Endothelial cell (in vitro differentiated cells): ENCODE results near the gene ZNF532. TPM values are rescaled to one million over a fixed set of nuclear protein-coding genes. Genes with fewer than 3 reads are reported as not detected.

Experiments used
- DNase-seq: peaks from one replicate; pipeline ENCODE4 v3.0.0; 2021; ENCODE audit warnings: low spot score
- H3K27ac Mint-ChIP-seq: one replicate; pipeline ENCODE4 v1.8.0; 2021; ENCODE audit warnings: mixed read lengths, inconsistent platforms; ENCODE audit not compliant: unreplicated experiment
- H3K27me3 Mint-ChIP-seq: one replicate; pipeline ENCODE4 v1.8.0; 2021; ENCODE audit warnings: mild to moderate bottlenecking, moderate library complexity, mixed read lengths, inconsistent platforms; ENCODE audit not compliant: unreplicated experiment
- H3K36me3 Mint-ChIP-seq: one replicate; pipeline ENCODE4 v1.8.0; 2021; ENCODE audit warnings: mild to moderate bottlenecking, low read depth, mixed read lengths, inconsistent platforms; ENCODE audit not compliant: unreplicated experiment
- H3K4me1 Mint-ChIP-seq: one replicate; pipeline ENCODE4 v1.8.0; 2021; ENCODE audit warnings: mild to moderate bottlenecking, mixed read lengths, inconsistent platforms; ENCODE audit not compliant: unreplicated experiment
- H3K4me3 Mint-ChIP-seq: one replicate; pipeline ENCODE4 v1.8.0; 2021; ENCODE audit warnings: mild to moderate bottlenecking, mixed read lengths, inconsistent platforms; ENCODE audit not compliant: unreplicated experiment
- H3K9me3 Mint-ChIP-seq: one replicate; pipeline ENCODE4 v1.8.0; 2021; ENCODE audit warnings: mixed read lengths, inconsistent platforms; ENCODE audit not compliant: unreplicated experiment
- total RNA-seq: library from RNA; stranded (reverse); fragmentation: NEBNext Ultra II Directional; extraction: Animal tissue kit (Norgen Biotek cat#: 25700); gene quantifications from one replicate; pipeline ENCODE4 v1.2.1, GENCODE V29; 2021; ENCODE audit not compliant: unreplicated experiment
- TF ChIP-seq, protein P1 (sequence below): fragments of 200-600 bp; sonication (generic); IDR thresholded peaks from one replicate; pipeline ENCODE4 v1.5.0; 2021; ENCODE audit warnings: antibody characterized with exemption; ENCODE audit not compliant: unreplicated experiment

ZNF532 gene
- total RNA-seq, 1 donor from 2014 or later, result 178 TPM

DNA sequence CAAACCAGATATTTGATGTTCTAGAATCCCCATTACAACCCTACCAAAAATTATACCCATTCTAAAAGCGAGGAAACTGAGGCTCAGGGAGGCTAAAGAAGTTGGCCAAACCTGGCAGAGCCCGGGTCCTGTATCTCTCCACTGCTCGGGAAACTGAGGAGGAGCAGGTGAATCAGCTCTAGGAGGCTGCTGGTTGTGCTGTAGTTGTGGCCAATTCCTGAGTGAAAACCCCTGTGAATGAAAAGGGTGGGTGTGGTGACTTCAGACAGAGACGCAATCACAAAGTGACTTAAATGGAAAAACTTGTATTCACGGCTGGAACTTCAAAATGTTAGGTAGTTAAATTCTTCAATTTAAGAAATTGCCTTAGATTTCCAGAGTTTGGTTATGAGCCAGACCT, 169.3 kb downstream of the ZNF532 start:
- DNase-seq, result no peak
- TF ChIP-seq, protein P1, sequence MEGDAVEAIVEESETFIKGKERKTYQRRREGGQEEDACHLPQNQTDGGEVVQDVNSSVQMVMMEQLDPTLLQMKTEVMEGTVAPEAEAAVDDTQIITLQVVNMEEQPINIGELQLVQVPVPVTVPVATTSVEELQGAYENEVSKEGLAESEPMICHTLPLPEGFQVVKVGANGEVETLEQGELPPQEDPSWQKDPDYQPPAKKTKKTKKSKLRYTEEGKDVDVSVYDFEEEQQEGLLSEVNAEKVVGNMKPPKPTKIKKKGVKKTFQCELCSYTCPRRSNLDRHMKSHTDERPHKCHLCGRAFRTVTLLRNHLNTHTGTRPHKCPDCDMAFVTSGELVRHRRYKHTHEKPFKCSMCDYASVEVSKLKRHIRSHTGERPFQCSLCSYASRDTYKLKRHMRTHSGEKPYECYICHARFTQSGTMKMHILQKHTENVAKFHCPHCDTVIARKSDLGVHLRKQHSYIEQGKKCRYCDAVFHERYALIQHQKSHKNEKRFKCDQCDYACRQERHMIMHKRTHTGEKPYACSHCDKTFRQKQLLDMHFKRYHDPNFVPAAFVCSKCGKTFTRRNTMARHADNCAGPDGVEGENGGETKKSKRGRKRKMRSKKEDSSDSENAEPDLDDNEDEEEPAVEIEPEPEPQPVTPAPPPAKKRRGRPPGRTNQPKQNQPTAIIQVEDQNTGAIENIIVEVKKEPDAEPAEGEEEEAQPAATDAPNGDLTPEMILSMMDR, result no peak
- Mint-ChIP-seq H3K36me3 (no peaks in the 10 kb centered on the region), H3K4me3 (no peak overlapping the region), H3K9me3 (no peaks in the 10 kb centered on the region), H3K27me3 (peaks cover 5% of the 10 kb centered on the region), H3K27ac (no peak overlapping the region), H3K4me1 (no peaks in the 10 kb centered on the region)

DNA sequence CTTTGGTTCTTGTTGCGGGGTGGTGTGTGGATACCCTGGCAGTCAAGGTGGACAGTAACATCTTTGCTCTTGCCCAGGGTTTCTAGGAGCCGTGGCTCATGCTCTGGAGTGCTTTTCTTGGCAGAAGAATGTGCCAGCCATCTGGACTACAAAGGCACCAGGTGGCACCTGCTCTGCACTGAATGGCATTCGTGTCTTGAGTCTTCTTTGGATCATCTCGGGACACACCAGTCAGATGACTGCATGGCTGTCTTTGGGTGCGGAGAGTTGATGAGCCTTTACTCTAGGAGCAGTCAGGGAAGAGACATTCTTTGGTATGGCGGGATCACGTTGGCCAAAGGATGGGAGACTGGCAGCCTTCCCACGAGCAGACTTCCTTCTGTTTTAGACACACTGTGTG, 170.9 kb downstream of the ZNF532 start:
- H3K36me3 Mint-ChIP-seq, result no peaks in the 10 kb centered on the region
- DNase-seq, result no peak
- H3K27me3 Mint-ChIP-seq, result peaks cover 5% of the 10 kb centered on the region
- TF ChIP-seq, protein P1, result no peak
- no peaks in the 10 kb centered on the region for H3K4me1 Mint-ChIP-seq
- H3K4me3 Mint-ChIP-seq, result no peak overlapping the region
- no peaks in the 10 kb centered on the region for H3K9me3 Mint-ChIP-seq
- H3K27ac Mint-ChIP-seq, result no peak overlapping the region

Other genes starting within 250 kb of the ZNF532 start
- 0.59 TPM for gene ALPK2, start 235.8 kb upstream of the ZNF532 start, total RNA-seq
- gene MALT1, start 193.4 kb upstream of the ZNF532 start, total RNA-seq, result 17.3 TPM